HepG2 (cell line): Measurements from ENCODE around the gene S1PR2. TPM values are rescaled to one million over a fixed set of nuclear protein-coding genes. Genes with fewer than 3 reads are reported as not detected.

ENCODE experiments used
- ATAC-seq: fragments of 200-7000 bp; cut with Tn5 transposase; 3 replicates; pipeline ENCODE4 v1.9.1; 2020; ENCODE audit warnings: mild to moderate bottlenecking, moderate library complexity
- BruUV-seq: library from RNA; stranded (reverse); fragments of 400-500 nt; replicated peaks from 2 replicates; lab custom pipeline; 2021; lab: Mats Ljungman, UMichigan
- CTCF ChIA-PET: fragments of 300-600 bp; formaldehyde crosslinking; extraction: SDS; loops from one replicate; lab custom pipeline; 2021; ENCODE audit warnings: low total read pairs, inconsistent platforms, low intra/inter-chr PET ratio; lab: Yijun Ruan, JAX
- POLR2A ChIA-PET: fragments of 350-600 bp; sonication (Branson Sonifier 250); formaldehyde crosslinking; loops from one replicate; lab custom pipeline; 2020; ENCODE audit warnings: antibody characterized with exemption, inconsistent platforms; lab: Yijun Ruan, JAX
- DNase-seq: peaks from one replicate; pipeline ENCODE4 v3.0.0-alpha.2; 2015; ENCODE audit warnings: low spot score
- FAIRE-seq: peaks from 3 replicates; lab custom pipeline; 2011; peaks lifted over from hg19 to GRCh38; lab: Jason Lieb, UNC
- H2AFZ ChIP-seq: one replicate; pipeline ENCODE4 v1.6.1; 2011; ENCODE audit warnings: low read length, inconsistent platforms
- H3K27ac ChIP-seq: fragments of 300-600 bp; 3 replicates; pipeline ENCODE4 v1.8.0; 2011; ENCODE audit warnings: mixed run types, mild to moderate bottlenecking, mixed read lengths, low read length, inconsistent platforms; ENCODE audit not compliant: insufficient read depth; ENCODE audit errors: extremely low read length
- H3K27me3 ChIP-seq, 2 experiments: fragments of 200-600 bp in 1 of 2; 2 replicates in 1 of 2; 3 replicates in 1 of 2; pipeline versions ENCODE4 v1.6.0 to v1.8.0; 2011; ENCODE audit warnings: low read length in 2 of 2, mild to moderate bottlenecking in 2 of 2, moderate library complexity in 2 of 2, inconsistent platforms in 1 of 2; ENCODE audit not compliant: insufficient read depth in 2 of 2, control insufficient read depth in 1 of 2
- H3K36me3 ChIP-seq, 2 experiments: fragments of 200-600 bp in 1 of 2; replicated peaks in 1 of 2; 2 replicates in 1 of 2; 3 replicates in 1 of 2; pipeline versions ENCODE4 v1.5.1 to v1.8.0; 2011; ENCODE audit warnings: low read length in 2 of 2, inconsistent platforms in 1 of 2; ENCODE audit not compliant: insufficient read depth in 2 of 2, control insufficient read depth in 1 of 2
- H3K4me1 ChIP-seq: 2 replicates; pipeline ENCODE4 v1.5.1; 2012; ENCODE audit warnings: low read length, inconsistent platforms; ENCODE audit not compliant: insufficient read depth
- H3K4me2 ChIP-seq: 2 replicates; pipeline ENCODE4 v1.6.0; 2011; ENCODE audit warnings: low read depth, low read length, inconsistent platforms
- H3K4me3 ChIP-seq, 3 experiments: fragments of 200-600 bp in 1 of 3; sonication (generic), shearing (Covaris generic) in 1 of 3; replicated peaks in 1 of 3; 2 replicates each; pipeline ENCODE4 v1.5.1; 2011 to 2016; ENCODE audit warnings: low read length in 3 of 3, inconsistent platforms in 2 of 3, low read depth in 2 of 3, mild to moderate bottlenecking in 2 of 3, control low read depth in 1 of 3, mixed read lengths in 1 of 3; ENCODE audit not compliant: insufficient read depth in 1 of 3
- H3K79me2 ChIP-seq: one replicate; pipeline ENCODE4 v1.6.1; 2011; ENCODE audit warnings: low read length, inconsistent platforms; ENCODE audit not compliant: insufficient read depth
- H3K9ac ChIP-seq: 2 replicates; pipeline ENCODE4 v1.6.0; 2011; ENCODE audit warnings: mild to moderate bottlenecking, low read depth, low read length, inconsistent platforms; ENCODE audit not compliant: insufficient read depth
- H3K9me3 ChIP-seq: 2 replicates; pipeline ENCODE4 v1.5.1; 2012; ENCODE audit warnings: mild to moderate bottlenecking, low read length
- H4K20me1 ChIP-seq: 2 replicates; pipeline ENCODE4 v1.6.0; 2011; ENCODE audit warnings: inconsistent platforms, mild to moderate bottlenecking, low read length, moderate library complexity; ENCODE audit not compliant: insufficient read depth
- ETV5 ChIP-seq: IDR thresholded peaks from 2 replicates; pipeline ENCODE4 v1.6.1; 2018; ENCODE audit warnings: missing biosample characterization, missing genetic modification reagents, inconsistent platforms, borderline replicate concordance
- FOXK1 ChIP-seq: sonication (generic); formaldehyde crosslinking; IDR thresholded peaks from 2 replicates; pipeline ENCODE4 v1.4.0; 2020; ENCODE audit warnings: low read depth, missing genetic modification reagents, borderline replicate concordance
- FOXO1 ChIP-seq: sonication (generic); formaldehyde crosslinking; IDR thresholded peaks from 2 replicates; pipeline ENCODE4 v1.4.0; 2020; ENCODE audit warnings: missing genetic modification reagents
- MXD4 ChIP-seq: IDR thresholded peaks from 2 replicates; pipeline ENCODE4 v1.6.1; 2016; ENCODE audit warnings: mild to moderate bottlenecking, missing biosample characterization, missing genetic modification reagents
- NAIF1 ChIP-seq: sonication (generic); formaldehyde crosslinking; IDR thresholded peaks from 2 replicates; pipeline ENCODE4 v1.5.0; 2020; ENCODE audit warnings: mild to moderate bottlenecking, missing genetic modification reagents, borderline replicate concordance
- TBX2 ChIP-seq: sonication (generic); formaldehyde crosslinking; IDR thresholded peaks from 2 replicates; pipeline ENCODE4 v1.5.0; 2020; ENCODE audit warnings: missing genetic modification reagents, mild to moderate bottlenecking, borderline replicate concordance
- ZNF335 ChIP-seq: sonication (generic); formaldehyde crosslinking; IDR thresholded peaks from 2 replicates; pipeline ENCODE4 v1.4.0; 2020; ENCODE audit warnings: missing genetic modification reagents
- ZNF460 ChIP-seq: sonication (generic); formaldehyde crosslinking; IDR thresholded peaks from 2 replicates; pipeline ENCODE4 v1.5.1; 2020; ENCODE audit warnings: missing genetic modification reagents, mild to moderate bottlenecking, borderline replicate concordance
- ZNF746 ChIP-seq: sonication (generic); formaldehyde crosslinking; IDR thresholded peaks from 2 replicates; pipeline ENCODE4 v1.8.0; 2022; ENCODE audit warnings: mild to moderate bottlenecking, missing genetic modification reagents
- WGBS: methylation state at CpG from one replicate; pipeline ENCODE4 v1.1.6; 2017; ENCODE audit warnings: low lambda C conversion rate; 5-methylcytosine and 5-hydroxymethylcytosine counted together
- in situ Hi-C: cut with HindIII; loops from 2 replicates; pipeline ENCODE4 v1.10.0; 2017; ENCODE audit warnings: low pct_unique_long_range_greater_than_20kb; ENCODE audit not compliant: extremely low pct_ligation_motif_present
- intact Hi-C: fragments of 100-400 bp; cut with micrococcal nuclease; formaldehyde crosslinking; loops from one replicate; pipeline ENCODE4 v1.10.0; 2022; ENCODE audit not compliant: unreplicated experiment
- polyA plus RNA-seq, 8 experiments: library from polyadenylated mRNA; depleted of rRNA in 3 of 8; stranded (reverse) in 7 of 8; unstranded in 1 of 8; fragments of >200 nt; fragmentation: Illumina TruSeq in 4 of 8; extraction: Trizol in 4 of 8; gene quantifications; 2 replicates each; pipeline versions ENCODE4 v1.2.1 to v1.2.3, GENCODE V29; 2011 to 2016; ENCODE audit warnings: low read depth in 4 of 8, missing spikeins in 1 of 8, mixed read lengths in 1 of 8; ENCODE audit not compliant: insufficient read depth in 1 of 8
- total RNA-seq, 5 experiments: library from RNA; depleted of rRNA; stranded (reverse); fragments of >200 nt; fragmentation: Illumina TruSeq; extraction: Trizol; gene quantifications; 2 replicates each; pipeline ENCODE4 v1.2.3, GENCODE V29; 2016; ENCODE audit warnings: low read depth in 1 of 5
- TF ChIP-seq, protein P1 (sequence below): sonication (generic); formaldehyde crosslinking; IDR thresholded peaks from 2 replicates; pipeline ENCODE4 v1.4.0; 2020; ENCODE audit warnings: missing genetic modification reagents

Gene S1PR2
- total and polyA plus RNA-seq, 2 of the 13 experiments (the other 11 are each of a cell fraction or from before 2014, with no cell fraction given): 0.91 to 1.3 TPM

DNA sequence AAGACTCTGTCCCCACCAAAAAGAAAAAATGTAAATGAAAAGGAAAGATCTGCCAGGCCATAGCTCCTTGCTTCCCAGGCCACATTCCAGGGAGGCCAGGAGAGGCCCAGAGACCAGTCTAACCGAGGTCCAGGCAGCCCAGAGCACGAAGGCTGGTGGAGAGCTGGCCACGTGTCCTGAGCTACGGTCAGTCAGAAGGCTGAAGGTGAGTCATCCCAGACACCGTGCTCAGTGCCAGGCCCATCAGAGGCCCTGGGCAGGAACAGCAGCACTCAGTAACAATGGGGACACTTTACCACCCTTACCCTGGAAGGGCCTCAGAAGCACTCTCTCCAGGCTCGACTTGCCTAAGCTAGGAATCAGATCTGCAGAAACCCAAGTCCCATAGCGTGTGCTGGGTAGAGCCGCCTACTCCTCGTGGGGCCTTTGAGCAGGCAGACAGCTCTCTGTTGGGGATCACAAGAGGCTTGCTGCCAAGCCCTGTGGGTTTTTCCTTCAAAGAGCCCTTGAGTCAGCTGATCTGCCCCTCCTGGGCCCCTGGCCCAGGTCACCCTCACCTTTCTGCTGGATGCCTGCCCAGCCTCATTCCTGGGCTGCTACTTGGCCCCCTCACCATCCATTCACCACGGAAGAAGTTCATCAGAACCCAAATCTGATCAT, 24.8 kb downstream of the S1PR2 start (continued):
- TF ChIP-seq NAIF1 (CRISPR knock-in tag) (no peak), FOXK1 (no peak; the same call in 1 of the 2 replicates), ZNF335 (CRISPR knock-in tag) (peak; percentile 76; the same call in 1 of the 2 replicates), MXD4 (CRISPR knock-in tag) (0 out of 2 replicates have a peak, but pooled peaks have one; percentile 49), TBX2 (CRISPR knock-in tag) (0 out of 2 replicates have a peak, but pooled peaks have one; percentile 15), ZNF460 (no peak), FOXO1 (CRISPR knock-in tag) (no peak)

DNA sequence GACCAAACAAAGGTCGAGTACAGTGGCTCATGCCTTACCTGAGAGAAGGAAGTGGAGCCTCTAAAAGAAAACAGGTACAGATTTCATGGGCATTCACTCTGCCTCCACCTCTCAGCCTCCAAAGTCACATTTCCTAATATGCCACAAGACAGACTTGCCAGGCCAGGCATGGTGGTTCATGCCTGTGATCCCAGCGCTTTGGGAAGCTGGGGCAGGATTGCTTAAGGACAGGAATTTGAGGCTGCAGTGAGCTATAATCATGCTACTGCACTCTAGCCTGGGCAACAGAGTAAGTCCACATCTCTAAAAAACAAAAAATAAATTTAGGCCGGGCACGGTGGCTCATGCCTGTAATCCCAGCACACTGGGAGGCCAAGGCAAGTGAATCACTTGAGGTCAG, 25.5 kb downstream of the S1PR2 start:
- CTCF ChIA-PET: no interaction called here
- in situ Hi-C loops: no loop called here
- no peak overlapping the region for H3K27ac ChIP-seq

More for the DNA sequence above, 25.5 kb downstream of the S1PR2 start:
- no peak overlapping the region for H2AFZ ChIP-seq
- BruUV-seq: no TSS peak
- peaks cover 32% of the 10 kb centered on the region for H3K4me1 ChIP-seq
- H3K36me3 ChIP-seq: no peaks in the 10 kb centered on the region
- H3K9me3 ChIP-seq: no peaks in the 10 kb centered on the region
- ATAC-seq (no peak), DNase-seq (no peak), FAIRE-seq (no peak)
- TF ChIP-seq, protein P1, sequence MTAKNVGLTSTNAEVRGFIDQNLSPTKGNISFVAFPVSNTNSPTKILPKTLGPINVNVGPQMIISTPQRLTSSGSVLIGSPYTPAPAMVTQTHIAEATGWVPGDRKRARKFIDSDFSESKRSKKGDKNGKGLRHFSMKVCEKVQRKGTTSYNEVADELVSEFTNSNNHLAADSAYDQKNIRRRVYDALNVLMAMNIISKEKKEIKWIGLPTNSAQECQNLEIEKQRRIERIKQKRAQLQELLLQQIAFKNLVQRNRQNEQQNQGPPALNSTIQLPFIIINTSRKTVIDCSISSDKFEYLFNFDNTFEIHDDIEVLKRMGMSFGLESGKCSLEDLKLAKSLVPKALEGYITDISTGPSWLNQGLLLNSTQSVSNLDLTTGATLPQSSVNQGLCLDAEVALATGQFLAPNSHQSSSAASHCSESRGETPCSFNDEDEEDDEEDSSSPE (CRISPR knock-in tag): no peak
- TF ChIP-seq ZNF746 (CRISPR knock-in tag) (no peak), ETV5 (CRISPR knock-in tag) (no peak)
- H3K4me2 ChIP-seq: no peak overlapping the region
- no peaks in the 10 kb centered on the region for H4K20me1 ChIP-seq
- 67% methylated on average over 4 of the region's 4 CpGs for WGBS
- H3K4me3 ChIP-seq: no peak overlapping the region
- no peaks in the 10 kb centered on the region for H3K79me2 ChIP-seq
- no peak overlapping the region for H3K9ac ChIP-seq
- no peaks in the 10 kb centered on the region; a peak in 3 of 5 replicates for H3K27me3 ChIP-seq
- POLR2A ChIA-PET: interaction anchor here (1.9 kb wide), 1 partner anchor 11 kb away, joined by 11 read pairs; the partner anchor contains the start of gene DNMT1
- intact Hi-C loops: no loop called here
